ENCODE data around the gene MXRA5. TPM values are rescaled to one million over a fixed set of nuclear protein-coding genes. Genes with fewer than 3 reads are reported as not detected.
"Not testable (repeated sequence)": the region's sequence is repeated elsewhere in the genome, so short reads cannot be mapped to it uniquely, and the experiment has no call there.

The MXRA5 gene
- polyA plus RNA-seq (2013, experiment 1 of 2; ENCODE audit: insufficient read length) = 70.8 TPM
- 64.9 TPM for polyA plus RNA-seq (2013, experiment 2 of 2; ENCODE audit: insufficient read length)

GRCh38 chrX:3346501-3347259 is at the start of gene MXRA5:
TSS of gene MXRA5 (minus strand) at chrX:3346652. CDS start at chrX:3343833, 2,819 bp downstream.
- peak; percentile 66 for DNase-seq

GRCh38 chrX:3393581-3394111 is 47.2 kb upstream of the MXRA5 start:
- peak; percentile 96 for DNase-seq

- no peak for DNase-seq
These were observed 46.7 kb upstream of the MXRA5 start for GRCh38 chrX:3393178-3393577.

GRCh38 chrX:3388457-3388856 is 42.0 kb upstream of the MXRA5 start:
- DNase-seq = no peak

- peak; percentile 44 for DNase-seq
These were observed 37.9 kb upstream of the MXRA5 start for GRCh38 chrX:3384327-3384726.

GRCh38 chrX:3380603-3381002 is 34.2 kb upstream of the MXRA5 start:
- no peak for DNase-seq

- DNase-seq = peak; percentile 36
These were observed 32.7 kb upstream of the MXRA5 start for GRCh38 chrX:3379111-3379510.

- DNase-seq = no peak
These were observed 31.7 kb upstream of the MXRA5 start for GRCh38 chrX:3378156-3378555.

GRCh38 chrX:3377560-3377959 is 31.1 kb upstream of the MXRA5 start:
- no peak for DNase-seq

- not testable (repeated sequence) for DNase-seq
These were observed 29.5 kb upstream of the MXRA5 start for GRCh38 chrX:3375878-3376508.

GRCh38 chrX:3374108-3374800 is 27.8 kb upstream of the MXRA5 start:
- no peak for DNase-seq

GRCh38 chrX:3371163-3371562 is 24.7 kb upstream of the MXRA5 start:
- DNase-seq = no peak

- DNase-seq = no peak
These were observed 24.2 kb upstream of the MXRA5 start for GRCh38 chrX:3370656-3371055.

- DNase-seq = no peak
These were observed 16.5 kb upstream of the MXRA5 start for GRCh38 chrX:3362956-3363355.

GRCh38 chrX:3360881-3361280 is 14.4 kb upstream of the MXRA5 start:
- DNase-seq = no peak

- DNase-seq = not testable (repeated sequence)
These were observed 6.3 kb upstream of the MXRA5 start for GRCh38 chrX:3352741-3353140.

- no peak for DNase-seq
These were observed 4.8 kb upstream of the MXRA5 start for GRCh38 chrX:3351276-3351675.

- no peak for DNase-seq
These were observed 1.7 kb upstream of the MXRA5 start for GRCh38 chrX:3348191-3348590.

GRCh38 chrX:3345281-3346191 is 916 bp downstream of the MXRA5 start:
- peak; percentile 49 for DNase-seq

- not testable (repeated sequence) for DNase-seq
These were observed 2.9 kb downstream of the MXRA5 start for GRCh38 chrX:3343569-3343968.

GRCh38 chrX:3340016-3340415 is 6.4 kb downstream of the MXRA5 start:
- DNase-seq = no peak

GRCh38 chrX:3326681-3327080 is 19.8 kb downstream of the MXRA5 start:
- peak; percentile 87 for DNase-seq
